NCI-H345 (cell line): ENCODE measurements around the gene CCS.
A peak's percentile ranks its signal among the peaks of the same experiment; 100 is the strongest.
"Not testable (repeated sequence)": the region's sequence is repeated elsewhere in the genome, so short reads cannot be mapped to it uniquely, and the experiment has no call there.

Experiments used
- DNase-seq: peaks from one replicate; lab custom pipeline; 2025; lab: John Stamatoyannopoulos, UW

Gene CCS

GRCh38 chr11:66592457-66593302, at the start of gene CCS, which contains the start of gene CCDC87:
CCS (plus strand) TSS chr11:66593185; CDS start chr11:66593262, 77 bp downstream.
CCDC87 (minus strand) TSS chr11:66593063; CDS start chr11:66593015, 48 bp downstream.
- DNase-seq, result peak; percentile 96

DNA sequence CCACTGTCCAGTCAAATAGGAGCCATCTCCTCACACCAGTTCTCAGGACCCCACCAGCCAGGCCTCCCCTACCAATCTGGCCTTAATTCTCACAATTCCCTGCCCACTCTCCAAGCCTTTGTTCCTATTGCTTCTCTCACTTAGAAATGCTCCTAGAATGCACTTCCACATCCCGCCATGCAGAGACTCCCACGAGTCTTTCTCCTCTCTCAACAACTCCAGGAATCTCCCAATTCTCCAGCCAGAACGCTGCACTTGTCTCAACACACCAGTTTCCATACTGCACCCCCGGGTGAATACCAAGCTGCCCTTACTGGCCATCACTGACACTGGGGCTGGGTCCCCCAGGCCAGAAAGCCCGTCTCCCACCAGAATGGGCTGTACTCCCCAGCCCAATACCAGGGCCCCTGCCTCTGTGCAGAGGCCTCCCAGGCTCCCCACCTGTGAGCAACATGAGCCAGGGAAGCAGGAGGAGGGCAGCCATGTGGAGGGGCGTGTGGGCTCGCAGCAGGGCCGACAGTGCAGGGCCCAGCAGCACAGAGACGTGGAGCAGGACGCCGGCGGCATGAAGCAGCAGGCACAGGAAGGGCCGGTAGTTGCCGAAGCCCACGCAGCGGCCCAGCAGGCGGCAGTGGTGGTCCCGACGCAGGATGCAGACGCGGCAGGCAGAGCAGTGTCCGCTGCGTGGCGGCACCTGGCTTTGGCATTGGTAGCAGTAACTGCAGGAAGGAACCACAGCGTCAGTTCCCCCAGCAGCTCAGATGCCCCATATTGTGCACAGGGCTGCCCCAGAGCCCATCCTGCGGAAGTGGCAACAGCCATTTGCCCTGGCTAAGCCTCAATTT, 49.5 kb upstream of the CCS start:
- DNase-seq, result no peak

- not testable (repeated sequence) for DNase-seq
Observed at GRCh38 chr11:66544952-66545351, 48.0 kb upstream of the CCS start.

DNA sequence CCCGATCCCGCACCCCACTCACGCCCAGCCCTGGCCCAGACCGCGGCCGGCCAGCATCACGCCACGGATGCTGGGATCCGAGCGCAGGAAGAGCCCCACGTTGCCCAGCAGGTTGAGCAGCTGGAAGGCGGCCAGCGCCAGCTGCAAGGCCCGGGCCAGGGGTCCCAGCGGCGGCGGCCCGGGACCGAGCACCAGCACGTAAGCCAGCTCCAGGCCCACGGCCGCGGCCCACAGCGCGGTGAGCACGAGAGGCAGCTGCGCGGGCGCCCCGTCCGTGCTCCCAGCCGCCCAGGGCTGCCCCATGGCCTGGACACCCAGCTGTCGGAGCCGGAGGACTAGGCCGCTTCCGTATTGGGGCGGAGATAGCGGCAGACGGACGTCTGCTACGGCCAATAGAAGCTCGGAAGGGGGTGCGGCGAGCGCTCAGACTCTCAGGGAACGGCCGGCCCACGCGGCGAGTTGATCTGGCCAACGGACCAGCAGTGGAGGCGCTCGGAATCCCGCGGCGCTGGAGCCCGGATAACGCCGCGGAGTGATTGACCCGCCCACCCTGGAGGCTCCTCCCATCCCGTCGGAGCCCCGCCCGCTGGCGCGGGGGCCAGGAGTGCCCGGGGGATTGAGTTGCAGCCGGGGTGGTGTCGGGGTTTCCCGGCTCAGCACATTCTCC, 47.2 kb upstream of the CCS start, which contains the start of gene ZDHHC24:
Gene ZDHHC24, minus strand, starts transcription at position 348 of the 667 bp plus-strand sequence. Its CDS starts 45 bp downstream, at position 303.
- peak; percentile 92 for DNase-seq

DNA sequence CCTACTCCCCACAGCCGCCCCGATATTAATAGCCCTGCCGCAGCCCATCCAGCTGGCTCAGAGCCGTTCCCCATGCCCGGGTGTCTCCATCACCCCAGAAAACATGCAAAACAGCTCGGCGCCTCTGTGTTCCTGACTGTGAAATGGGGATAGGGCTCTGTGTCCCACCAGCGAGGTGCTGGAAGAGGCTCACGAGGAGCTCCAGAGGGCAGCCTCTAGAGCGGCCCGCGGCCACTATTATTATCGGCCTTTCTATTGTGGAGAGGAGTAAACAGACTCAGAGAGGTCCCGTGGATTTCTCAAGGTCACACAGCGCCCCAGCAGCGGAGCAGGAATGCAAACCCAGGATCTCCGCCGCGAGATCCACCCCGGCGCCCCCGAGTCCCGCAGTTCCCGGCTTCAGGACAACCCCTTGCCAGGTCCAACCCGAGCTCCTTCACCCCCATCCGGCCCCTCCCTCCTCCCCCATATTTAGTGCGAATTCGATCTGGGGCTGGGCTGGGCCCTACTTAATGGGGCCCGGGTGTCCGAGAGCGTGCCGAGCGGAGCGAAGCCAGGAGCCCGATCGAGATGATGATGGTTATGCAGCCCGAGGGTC, 46.5 kb upstream of the CCS start, which contains the start of gene ACTN3:
Gene ACTN3, plus strand, starts transcription at position 536 of the 598 bp plus-strand sequence. Its CDS starts 35 bp downstream, at position 571.
- no peak for DNase-seq

DNA sequence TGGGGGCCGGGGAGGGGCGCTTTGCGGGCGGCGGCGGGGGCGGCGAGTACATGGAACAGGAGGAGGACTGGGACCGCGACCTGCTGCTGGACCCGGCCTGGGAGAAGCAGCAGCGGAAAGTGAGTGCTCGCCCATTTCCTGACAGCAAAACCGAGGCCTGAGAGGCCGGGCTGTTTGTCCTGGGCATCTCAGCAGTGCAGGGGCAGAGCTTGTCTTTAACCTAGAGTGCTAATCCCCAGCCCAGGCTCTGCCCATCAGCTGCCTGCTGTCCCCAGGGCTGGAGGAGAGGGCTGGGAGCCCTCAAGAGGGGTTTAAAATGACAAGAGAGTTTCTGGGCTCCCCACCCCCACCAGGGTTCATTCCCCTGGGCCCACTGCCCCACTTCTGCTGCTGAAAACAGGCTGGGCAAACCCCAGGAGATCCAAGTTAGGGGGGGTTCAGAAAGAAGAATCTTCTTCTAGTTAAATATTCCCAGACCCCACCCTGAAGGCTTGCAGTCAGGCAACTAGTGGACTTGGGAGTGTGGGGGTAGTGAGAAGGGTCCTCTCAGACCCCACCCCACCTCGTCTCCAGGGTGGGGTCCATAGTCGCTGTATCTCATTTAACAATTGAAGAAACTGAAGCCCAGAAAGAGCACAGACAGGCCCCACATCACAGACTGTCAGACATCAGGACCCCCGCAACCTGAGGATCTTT, 45.9 kb upstream of the CCS start:
- no peak for DNase-seq

DNA sequence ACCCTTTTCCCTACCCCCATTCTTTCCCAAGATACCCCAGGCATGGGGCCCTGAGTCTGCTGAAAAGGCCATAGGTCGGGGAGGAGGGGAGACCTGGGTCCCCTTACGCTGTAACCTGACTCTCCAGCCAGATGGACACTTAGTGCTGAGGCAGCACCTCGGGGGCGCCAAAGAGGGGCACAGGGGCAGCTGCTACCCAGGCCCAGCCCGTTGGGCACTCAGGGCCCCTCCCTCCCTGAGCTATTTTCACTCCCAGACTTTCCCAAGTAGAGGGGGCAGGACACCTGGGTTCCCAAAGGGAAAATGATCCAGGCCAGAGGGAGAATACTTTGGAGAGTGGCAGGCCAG, 45.3 kb upstream of the CCS start:
- DNase-seq, result no peak

DNA sequence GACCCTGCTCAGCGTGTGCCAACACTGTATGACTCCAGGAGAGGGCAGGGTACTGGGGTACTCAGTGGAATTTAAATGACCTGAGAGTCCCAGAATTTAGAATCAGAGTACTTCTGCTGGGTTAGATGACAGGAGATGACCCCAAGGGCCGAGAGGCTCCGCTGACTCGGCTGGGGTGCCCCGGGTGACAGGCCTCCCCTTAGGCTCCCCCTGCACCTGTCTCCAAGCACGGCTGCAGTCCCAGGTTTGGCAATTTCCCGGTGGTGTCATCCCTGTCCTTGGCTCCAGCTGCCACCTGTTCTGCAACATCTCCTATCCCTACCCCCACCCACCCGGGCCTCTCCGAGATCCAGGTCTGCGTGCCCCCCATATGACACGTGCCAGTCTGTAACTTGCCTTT, 44.9 kb upstream of the CCS start:
- no peak for DNase-seq

- no peak for DNase-seq
Observed at GRCh38 chr11:66548774-66549630, 44.0 kb upstream of the CCS start.

DNA sequence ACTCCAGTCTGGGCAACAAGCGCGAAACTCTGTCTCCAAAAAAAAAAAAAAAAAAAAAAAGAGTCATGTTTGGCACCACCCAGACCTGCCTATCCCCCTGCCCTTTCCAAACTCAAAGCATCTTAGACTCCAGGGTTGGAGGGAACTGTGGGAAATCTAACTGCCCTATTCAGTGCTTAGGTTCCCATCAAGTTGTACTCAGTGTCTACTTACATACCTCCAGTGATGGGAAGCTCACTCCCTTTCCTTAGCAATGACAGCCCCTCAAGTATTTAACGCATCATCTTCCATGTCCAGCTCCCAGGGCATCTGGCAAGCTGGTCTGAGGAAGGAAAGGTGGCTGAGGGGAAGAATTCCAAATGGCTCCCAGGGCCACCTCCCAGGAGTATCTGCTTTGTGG, 43.3 kb upstream of the CCS start:
- DNase-seq, result no peak

GRCh38 chr11:66550887-66551286, 42.1 kb upstream of the CCS start:
- no peak for DNase-seq

- no peak for DNase-seq
Observed at GRCh38 chr11:66554602-66555001, 38.4 kb upstream of the CCS start.

- no peak for DNase-seq
Observed at GRCh38 chr11:66555416-66555815, 37.6 kb upstream of the CCS start.

DNA sequence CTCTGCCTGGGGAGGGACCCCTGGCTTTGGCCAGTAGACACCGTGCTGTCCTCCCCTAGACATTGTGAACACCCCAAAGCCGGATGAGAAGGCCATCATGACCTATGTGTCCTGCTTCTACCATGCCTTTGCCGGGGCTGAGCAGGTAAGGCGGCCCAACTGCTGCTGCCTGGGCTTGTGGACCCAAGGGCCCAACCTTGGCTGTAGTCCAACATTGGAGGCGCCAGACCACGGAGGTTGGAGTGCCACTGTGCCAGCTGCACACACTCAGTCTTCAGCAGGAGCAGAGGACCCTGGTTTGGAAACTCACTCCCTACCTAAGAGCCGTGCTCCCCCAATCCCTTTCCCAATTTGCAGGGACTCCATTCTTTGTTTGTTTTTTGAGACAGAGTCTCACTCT, 36.9 kb upstream of the CCS start:
- DNase-seq, result peak; percentile 39

- no peak for DNase-seq
Observed at GRCh38 chr11:66557733-66558326, 35.2 kb upstream of the CCS start.

GRCh38 chr11:66559142-66559865, 33.7 kb upstream of the CCS start:
- no peak for DNase-seq

DNA sequence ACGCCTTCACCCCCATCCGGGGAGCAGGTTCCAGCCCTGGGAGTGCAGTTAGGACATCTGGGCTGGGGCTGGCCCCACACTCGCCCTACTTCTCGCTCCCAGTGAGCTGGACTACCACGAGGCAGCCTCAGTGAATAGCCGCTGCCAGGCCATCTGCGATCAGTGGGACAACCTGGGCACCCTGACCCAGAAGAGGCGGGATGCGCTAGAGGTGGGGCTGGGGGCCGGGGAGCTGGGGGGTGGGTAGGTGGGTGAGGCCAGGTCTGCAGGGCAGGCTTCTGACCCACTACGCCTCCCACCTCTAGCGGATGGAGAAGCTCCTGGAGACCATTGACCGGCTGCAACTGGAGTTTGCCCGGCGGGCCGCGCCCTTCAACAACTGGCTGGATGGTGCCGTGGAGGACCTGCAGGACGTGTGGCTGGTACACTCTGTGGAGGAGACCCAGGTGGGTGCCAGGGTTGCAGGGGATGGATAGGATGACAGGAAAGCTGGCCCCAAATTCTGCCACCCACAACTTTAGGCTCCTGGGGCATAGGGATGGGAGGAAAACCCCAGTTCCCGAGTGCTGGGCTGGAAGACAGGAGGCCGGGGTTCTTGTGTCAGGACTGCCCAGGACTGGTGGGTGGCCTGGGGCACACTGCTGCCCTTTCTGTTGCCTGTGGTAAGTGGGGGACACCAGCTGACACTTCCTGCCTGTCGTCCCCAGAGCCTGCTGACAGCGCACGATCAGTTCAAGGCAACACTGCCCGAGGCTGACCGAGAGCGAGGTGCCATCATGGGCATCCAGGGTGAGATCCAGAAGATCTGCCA, 32.9 kb upstream of the CCS start:
- DNase-seq, result no peak
